ENCODE measurements around the gene CYP19A1. TPM values are rescaled to one million over a fixed set of nuclear protein-coding genes. Genes with fewer than 3 reads are reported as not detected.

The CYP19A1 gene
- total RNA-seq, 3 donors from 2014 or later = 1.0 to 24.9 (median 6.9) TPM

GRCh38 chr15:51161491-51162220, 176.7 kb downstream of the CYP19A1 start:
- TF ChIP-seq POLR2AphosphoS5 (IDR thresholded peaks at IDR 0.05) (no peak), POLR2A (IDR thresholded peaks at IDR 0.05) (no peak), CTCF (IDR thresholded peaks at IDR 0.05) (no peak)
- Histone ChIP-seq H3K36me3 (no peaks in the 10 kb centered on the region), H3K27ac (no peak overlapping the region), H3K4me3 (no peak overlapping the region), H3K9me3 (no peaks in the 10 kb centered on the region), H3K27me3 (no peaks in the 10 kb centered on the region), H3K4me1 (no peaks in the 10 kb centered on the region)
- no peak for DNase-seq (ENCODE audit: low spot score in 2 of 2)
- intact Hi-C loops (cut with DNase I; ENCODE audit: low total_unique reads) = no loop called here

- TF ChIP-seq CTCF (IDR thresholded peaks at IDR 0.05) (no peak), POLR2AphosphoS5 (IDR thresholded peaks at IDR 0.05) (no peak), POLR2A (IDR thresholded peaks at IDR 0.05) (no peak)
- intact Hi-C loops (cut with DNase I; ENCODE audit: low total_unique reads) = no loop called here
- Histone ChIP-seq H3K27me3 (no peaks in the 10 kb centered on the region), H3K36me3 (no peaks in the 10 kb centered on the region), H3K4me1 (no peaks in the 10 kb centered on the region), H3K4me3 (no peak overlapping the region), H3K27ac (no peak overlapping the region), H3K9me3 (no peaks in the 10 kb centered on the region)
- no peak for DNase-seq (ENCODE audit: low spot score in 2 of 2)
These were observed 177.9 kb downstream of the CYP19A1 start for GRCh38 chr15:51160484-51160883.

Other genes starting within 250 kb of the CYP19A1 start
- gene TNFAIP8L3, start 243.7 kb downstream of the CYP19A1 start, total RNA-seq = 1 to 10 TPM; 2.5 to 4.3 (median 4.0) TPM
- 10 to 100 TPM in 2 of 3 donors, 1 to 10 TPM in 1; 7.3 to 67.2 (median 10.8) TPM for gene GLDN, start 3.1 kb upstream of the CYP19A1 start, total RNA-seq